H1 (cell line): ENCODE measurements around the gene APBA2. TPM values are rescaled to one million over a fixed set of nuclear protein-coding genes. Genes with fewer than 3 reads are reported as not detected.

Source experiments
- CTCF ChIA-PET: fragments of 300-600 bp; sonication (Branson Sonifier 250); formaldehyde crosslinking; loops from one replicate; lab custom pipeline; 2021; ENCODE audit not compliant: partially characterized antibody; lab: Charles Lee
- POLR2A ChIA-PET: fragments of 300-600 bp; sonication (Branson Sonifier 250); formaldehyde crosslinking; loops from one replicate; lab custom pipeline; 2021; ENCODE audit warnings: inconsistent platforms; ENCODE audit not compliant: partially characterized antibody; lab: Charles Lee
- DNase-seq, 2 experiments: peaks; one replicate each; pipeline versions ENCODE4 v3.0.0 to v3.0.0-alpha.2; 2010 to 2022; ENCODE audit warnings: low spot score in 2 of 2, low read depth in 1 of 2, mixed read lengths in 1 of 2
- FAIRE-seq: peaks from 2 replicates; lab custom pipeline; 2011; peaks lifted over from hg19 to GRCh38; lab: Jason Lieb, UNC
- H2AFZ ChIP-seq: 2 replicates; pipeline ENCODE4 v1.8.1; 2012; ENCODE audit warnings: low read length, inconsistent platforms
- H2AK5ac ChIP-seq: 2 replicates; pipeline ENCODE4 v1.6.1; 2013; ENCODE audit warnings: low read depth, low read length
- H2BK120ac ChIP-seq: replicated peaks from 2 replicates; pipeline ENCODE3; 2013; ENCODE audit warnings: low read depth, low read length, inconsistent platforms
- H2BK12ac ChIP-seq: 2 replicates; pipeline ENCODE4 v1.6.1; 2013; ENCODE audit warnings: low read depth, low read length
- H2BK15ac ChIP-seq: 2 replicates; pipeline ENCODE4 v1.6.1; 2013; ENCODE audit warnings: low read length
- H2BK20ac ChIP-seq: 2 replicates; pipeline ENCODE4 v1.6.1; 2013; ENCODE audit warnings: low read length
- H2BK5ac ChIP-seq: 2 replicates; pipeline ENCODE4 v1.6.1; 2013; ENCODE audit warnings: low read depth, low read length
- H3K14ac ChIP-seq: 2 replicates; pipeline ENCODE4 v1.6.1; 2013; ENCODE audit warnings: inconsistent platforms; ENCODE audit not compliant: insufficient read length
- H3K18ac ChIP-seq: 2 replicates; pipeline ENCODE4 v1.6.1; 2013; ENCODE audit warnings: low read length; ENCODE audit errors: extremely low read depth
- H3K23ac ChIP-seq: 2 replicates; pipeline ENCODE4 v1.6.1; 2013; ENCODE audit warnings: inconsistent platforms; ENCODE audit not compliant: insufficient read length
- H3K23me2 ChIP-seq: 2 replicates; pipeline ENCODE4 v1.6.1; 2013; ENCODE audit warnings: low read depth, low read length
- H3K27ac ChIP-seq: 2 replicates; pipeline ENCODE4 v1.6.1; 2011; ENCODE audit warnings: low read depth, low read length, inconsistent platforms
- H3K27me3 ChIP-seq, 4 experiments: replicated peaks in 1 of 4; 1 replicate in 1 of 4; 2 replicates in 3 of 4; pipeline versions ENCODE4 v1.6.1 to v1.8.1; 2011 to 2013; ENCODE audit warnings: low read length in 3 of 4, mild to moderate bottlenecking in 3 of 4, inconsistent platforms in 2 of 4, mixed read lengths in 2 of 4, moderate library complexity in 1 of 4; ENCODE audit not compliant: control insufficient read depth in 3 of 4, insufficient read depth in 3 of 4; ENCODE audit errors: extremely low read depth in 1 of 4
- H3K36me3 ChIP-seq, 4 experiments: 2 replicates each; pipeline versions ENCODE4 v1.6.1 to v1.8.1; 2011 to 2013; ENCODE audit warnings: mild to moderate bottlenecking in 4 of 4, low read length in 3 of 4, moderate library complexity in 2 of 4, control low read depth in 1 of 4, inconsistent platforms in 1 of 4; ENCODE audit not compliant: insufficient read depth in 4 of 4, control insufficient read depth in 2 of 4
- H3K4ac ChIP-seq: replicated peaks from 2 replicates; pipeline ENCODE3; 2013; ENCODE audit warnings: low read length, low read depth, mixed read lengths, inconsistent platforms; ENCODE audit not compliant: insufficient read length
- H3K4me1 ChIP-seq, 4 experiments: replicated peaks in 1 of 4; 1 replicate in 1 of 4; 2 replicates in 3 of 4; pipeline versions ENCODE4 v1.6.1 to v1.8.1; 2011 to 2013; ENCODE audit warnings: low read length in 3 of 4, inconsistent platforms in 2 of 4, mixed read lengths in 1 of 4; ENCODE audit not compliant: insufficient read depth in 4 of 4, control insufficient read depth in 3 of 4
- H3K4me2 ChIP-seq, 2 experiments: 2 replicates each; pipeline versions ENCODE4 v1.6.1 to v1.8.1; 2011 to 2013; ENCODE audit warnings: low read depth in 2 of 2, low read length in 2 of 2, control low read depth in 1 of 2, inconsistent platforms in 1 of 2, mild to moderate bottlenecking in 1 of 2; ENCODE audit not compliant: insufficient read depth in 1 of 2
- H3K4me3 ChIP-seq, 4 experiments: fragments of 200-600, 300-600 bp in 1 of 4; sonication (generic), shearing (Covaris generic), sonication (Bioruptor Twin) in 1 of 4; 2 replicates each; pipeline versions ENCODE4 v1.5.1 to v1.8.1; 2011 to 2016; ENCODE audit warnings: low read length in 4 of 4, low read depth in 3 of 4, control low read depth in 2 of 4, inconsistent platforms in 2 of 4, mild to moderate bottlenecking in 2 of 4, mixed read lengths in 1 of 4, moderate library complexity in 1 of 4; ENCODE audit not compliant: insufficient read depth in 2 of 4; ENCODE audit errors: extremely low read depth in 1 of 4
- H3K56ac ChIP-seq: replicated peaks from 2 replicates; pipeline ENCODE3; 2013; ENCODE audit warnings: low read depth, mild to moderate bottlenecking, mixed read lengths, low read length, inconsistent platforms; ENCODE audit not compliant: insufficient read length
- H3K79me1 ChIP-seq: 2 replicates; pipeline ENCODE4 v1.6.1; 2013; ENCODE audit warnings: low read depth, low read length, control low read depth
- H3K79me2 ChIP-seq, 2 experiments: 2 replicates each; pipeline versions ENCODE4 v1.6.1 to v1.8.1; 2012 to 2013; ENCODE audit warnings: low read length in 2 of 2, mild to moderate bottlenecking in 2 of 2, inconsistent platforms in 1 of 2; ENCODE audit not compliant: insufficient read depth in 2 of 2, control insufficient read depth in 1 of 2
- H3K9ac ChIP-seq, 4 experiments: replicated peaks in 1 of 4; 1 replicate in 1 of 4; 2 replicates in 3 of 4; pipeline versions ENCODE4 v1.6.1 to v1.8.1; 2011 to 2013; ENCODE audit warnings: low read depth in 3 of 4, low read length in 3 of 4, control low read depth in 2 of 4, mild to moderate bottlenecking in 2 of 4, moderate library complexity in 2 of 4, inconsistent platforms in 1 of 4; ENCODE audit errors: extremely low read depth in 1 of 4
- H3K9me3 ChIP-seq, 2 experiments: 2 replicates each; pipeline versions ENCODE4 v1.6.1 to v1.8.1; 2012 to 2013; ENCODE audit warnings: mild to moderate bottlenecking in 2 of 2, moderate library complexity in 2 of 2, control low read depth in 1 of 2, inconsistent platforms in 1 of 2, low read depth in 1 of 2, low read length in 1 of 2, mixed read lengths in 1 of 2; ENCODE audit not compliant: insufficient read depth in 2 of 2
- H4K20me1 ChIP-seq, 2 experiments: replicated peaks in 1 of 2; 2 replicates each; pipeline versions ENCODE3 to v1.8.1; 2011 to 2013; ENCODE audit warnings: inconsistent platforms in 2 of 2, low read length in 2 of 2, mild to moderate bottlenecking in 1 of 2; ENCODE audit not compliant: insufficient read depth in 2 of 2, control insufficient read depth in 1 of 2
- H4K5ac ChIP-seq: 2 replicates; pipeline ENCODE4 v1.6.1; 2013; ENCODE audit warnings: low read length, low read depth, mixed read lengths, inconsistent platforms; ENCODE audit not compliant: insufficient read length
- H4K8ac ChIP-seq: 2 replicates; pipeline ENCODE4 v1.8.0; 2013; ENCODE audit warnings: mild to moderate bottlenecking, moderate library complexity, low read length, inconsistent platforms; ENCODE audit not compliant: insufficient read depth; ENCODE audit errors: extremely low read depth
- H4K91ac ChIP-seq: replicated peaks from 2 replicates; pipeline ENCODE3; 2013; ENCODE audit warnings: low read length, mixed read lengths, inconsistent platforms; ENCODE audit not compliant: insufficient read length
- CTBP2 ChIP-seq: IDR thresholded peaks from 2 replicates; pipeline ENCODE4 v1.7.0; 2011; ENCODE audit warnings: borderline replicate concordance, mild to moderate bottlenecking, moderate library complexity, mixed read lengths, low read length; ENCODE audit not compliant: insufficient read depth, insufficient read length
- GTF2F1 ChIP-seq: IDR thresholded peaks from 2 replicates; pipeline ENCODE4 v1.6.1; 2012; ENCODE audit warnings: low read depth, low read length, improper control_type of control experiment, borderline replicate concordance
- HDAC2 ChIP-seq, 2 experiments: fragments of 300-600 bp in 1 of 2; sonication (generic) in 1 of 2; IDR thresholded peaks; 2 replicates each; pipeline ENCODE4 v1.6.1; 2011 to 2012; ENCODE audit warnings: low read depth in 2 of 2, low read length in 2 of 2, mild to moderate bottlenecking in 2 of 2, moderate library complexity in 2 of 2, borderline replicate concordance in 1 of 2, inconsistent platforms in 1 of 2
- POLR2A ChIP-seq, 2 experiments: IDR thresholded peaks; 1 replicate in 1 of 2; 2 replicates in 1 of 2; pipeline ENCODE4 v1.6.1; 2011; ENCODE audit warnings: low read depth in 2 of 2, low read length in 2 of 2, mild to moderate bottlenecking in 2 of 2; ENCODE audit errors: control extremely low read depth in 1 of 2
- RBBP5 ChIP-seq: IDR thresholded peaks from 2 replicates; pipeline ENCODE4 v1.7.1; 2012; ENCODE audit warnings: low read depth, mild to moderate bottlenecking, inconsistent platforms, low read length, moderate library complexity, borderline replicate concordance
- SIRT6 ChIP-seq: IDR thresholded peaks from one replicate; pipeline ENCODE4 v1.7.1; 2012; ENCODE audit warnings: low read length, inconsistent platforms
- WGBS, 2 experiments: shearing (Covaris generic) in 1 of 2; methylation state at CpG; one replicate each; pipeline versions ENCODE4 v1.1.6 to v1.1.7; 2013 to 2015; ENCODE audit warnings: low lambda C conversion rate in 2 of 2, mixed read lengths in 2 of 2, inconsistent platforms in 1 of 2, low coverage in 1 of 2, missing lambda C conversion rate in 1 of 2; ENCODE audit not compliant: insufficient replicate concordance in 2 of 2, insufficient coverage in 1 of 2, insufficient read length in 1 of 2; ENCODE audit errors: extremely low coverage in 1 of 2, missing lambda C conversion rate in 1 of 2; 5-methylcytosine and 5-hydroxymethylcytosine counted together
- polyA plus RNA-seq, 7 experiments: library from polyadenylated mRNA; depleted of rRNA in 3 of 7; stranded (reverse) in 5 of 7; unstranded in 2 of 7; fragments of >200 nt in 5 of 7; fragments of 200-250 nt in 2 of 7; gene quantifications; 1 replicate in 5 of 7; 2 replicates in 1 of 7; 4 replicates in 1 of 7; pipeline versions ENCODE4 v1.2.1 to v1.2.3, GENCODE V29; 2011 to 2013; ENCODE audit warnings: missing spikeins in 2 of 7, mixed read lengths in 2 of 7
- total RNA-seq: library from RNA; stranded (reverse); fragmentation: NEBNext Ultra II Directional; extraction: Animal tissue kit (Norgen Biotek cat#: 25700); gene quantifications from 2 replicates; pipeline ENCODE4 v1.2.1, GENCODE V29; 2021

APBA2 gene
- total and polyA plus RNA-seq, 2 of the 8 experiments (the other 6 are each of a cell fraction or from before 2014, with no cell fraction given): 15.5 to 19.0 TPM

DNA sequence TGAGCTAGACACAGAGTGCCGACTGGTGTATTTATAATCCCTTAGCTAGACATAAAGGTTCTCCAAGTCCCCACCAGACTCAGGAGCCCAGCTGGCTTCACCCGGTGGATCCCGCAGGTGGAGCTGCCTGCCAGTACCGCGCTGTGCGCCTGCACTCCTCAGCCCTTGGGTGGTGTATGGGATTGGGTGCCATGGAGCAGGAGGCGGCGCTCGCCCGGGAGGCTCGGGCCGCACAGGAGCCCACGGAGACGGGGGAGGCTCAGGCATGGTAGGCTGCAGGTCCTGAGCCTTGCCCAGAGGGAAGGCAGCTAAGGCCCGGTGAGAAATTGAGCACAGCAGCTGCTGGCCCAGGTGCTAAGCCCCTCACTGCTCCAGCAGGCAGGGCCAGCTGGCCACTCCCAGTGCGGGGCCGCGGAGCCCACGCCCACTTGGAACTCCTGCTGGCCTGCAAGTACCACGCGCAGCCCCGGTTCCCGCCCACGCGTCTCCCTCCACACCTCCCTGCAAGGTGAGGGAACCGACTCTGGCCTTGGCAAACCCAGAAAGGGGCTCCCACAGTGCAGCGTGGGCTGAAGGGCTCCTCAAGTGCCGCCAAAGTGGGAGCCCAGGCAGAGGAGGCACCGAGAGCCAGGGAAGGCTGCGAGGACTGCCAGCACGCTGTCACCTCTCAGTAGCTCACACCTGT, 274.1 kb downstream of the APBA2 start:
- Histone ChIP-seq H2BK12ac (no peak overlapping the region), H2BK15ac (no peak overlapping the region), H3K27ac (no peak overlapping the region), H4K91ac (no peak overlapping the region), H4K5ac (no peak overlapping the region), H2BK5ac (no peak overlapping the region), H3K9me3 (peaks cover 17 to 19% of the 10 kb centered on the region in 2 experiments), H3K18ac (no peak overlapping the region), H2AK5ac (no peak overlapping the region), H3K4ac (no peak overlapping the region), H2BK120ac (no peak overlapping the region), H2BK20ac (no peak overlapping the region), H3K36me3 (peaks cover 0 to 5% (median 0%) of the 10 kb centered on the region in 4 experiments; a peak in 1 of 8 replicates), H3K4me2 (no peak overlapping the region), H4K20me1 (no peaks in the 10 kb centered on the region), H2AFZ (no peak overlapping the region), H3K79me1 (no peaks in the 10 kb centered on the region), H3K9ac (no peak overlapping the region), H3K23ac (no peak overlapping the region), H3K27me3 (no peaks in the 10 kb centered on the region), H3K4me1 (no peaks in the 10 kb centered on the region), H4K8ac (no peak overlapping the region), H3K79me2 (no peaks in the 10 kb centered on the region), H3K4me3 (no peak overlapping the region), H3K56ac (no peak overlapping the region), H3K23me2 (no peaks in the 10 kb centered on the region), H3K14ac (no peak overlapping the region)
- ChIA-PET POLR2A (no interaction called here), CTCF (interaction anchor here (1.1 kb wide), 2 partner anchors 19 to 33 kb away, joined by 3 read pairs; no protein-coding TSS in a partner anchor)
- WGBS, 2 experiments: 86% methylated on average over 31 of the region's 31 CpGs; no CpG with 5 or more reads in 1 of the 2 experiments
- DNase-seq (no peak), FAIRE-seq (no peak)
- no peak for TF ChIP-seq SIRT6
- TF ChIP-seq GTF2F1: no peak
- no peak for TF ChIP-seq RBBP5
- no peak for TF ChIP-seq CTBP2
- no peak for TF ChIP-seq POLR2A (IDR thresholded peaks at IDR 0.05; ENCODE audit: control extremely low read depth in 1 of 2, low read depth in 2 of 2, low read length in 2 of 2)
- TF ChIP-seq HDAC2 (IDR thresholded peaks at IDR 0.05; ENCODE audit: borderline replicate concordance in 1 of 2, low read depth in 2 of 2, low read length in 2 of 2): no peak
